Measurements from ENCODE around the gene ERGIC1. TPM values are rescaled to one million over a fixed set of nuclear protein-coding genes. Genes with fewer than 3 reads are reported as not detected.
A peak's percentile ranks its signal among the peaks of the same experiment; 100 is the strongest.

ERGIC1 gene
- total and polyA plus RNA-seq, 10 of the 15 experiments (the other 5 are each of a cell fraction or from before 2014, with no cell fraction given): 8.8 to 104 (median 76.3) TPM

DNA sequence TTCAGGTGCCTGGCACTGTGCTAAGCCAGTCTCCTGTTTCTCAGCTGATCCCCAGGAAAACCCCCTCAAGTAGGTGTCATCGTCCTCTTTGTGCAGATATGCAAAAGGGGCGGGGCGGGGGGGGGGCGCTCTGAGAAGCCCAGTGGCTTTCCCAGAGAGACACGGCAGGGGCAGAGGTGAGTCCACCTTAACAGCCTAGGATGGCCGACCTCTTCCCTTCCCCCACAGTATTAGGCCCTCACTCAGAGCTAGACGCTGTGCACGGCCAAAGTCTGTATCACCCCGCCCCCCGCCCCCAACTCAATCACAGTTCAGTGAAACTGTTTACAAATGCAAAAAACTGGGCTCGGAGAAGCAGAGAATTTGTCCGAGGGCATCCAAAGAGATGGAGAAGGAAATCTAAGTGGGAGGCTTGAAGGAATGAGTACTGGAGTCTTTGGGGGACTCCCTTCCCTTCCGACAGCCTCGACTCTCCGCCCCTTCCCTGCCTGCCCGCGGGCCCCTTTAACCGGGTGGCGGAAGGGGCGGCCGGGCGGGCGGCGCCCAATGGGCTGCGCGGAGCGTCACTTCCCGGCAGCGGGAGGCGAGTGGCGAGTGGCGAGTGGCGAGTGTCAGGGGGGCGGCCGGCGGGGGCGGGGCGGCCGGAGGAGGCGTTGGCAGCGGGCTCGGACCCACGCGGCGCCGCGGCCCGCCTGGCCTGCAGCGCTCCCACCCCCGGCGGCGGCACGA is at the start of gene ERGIC1 (continued):
- TF ChIP-seq, protein P1, sequence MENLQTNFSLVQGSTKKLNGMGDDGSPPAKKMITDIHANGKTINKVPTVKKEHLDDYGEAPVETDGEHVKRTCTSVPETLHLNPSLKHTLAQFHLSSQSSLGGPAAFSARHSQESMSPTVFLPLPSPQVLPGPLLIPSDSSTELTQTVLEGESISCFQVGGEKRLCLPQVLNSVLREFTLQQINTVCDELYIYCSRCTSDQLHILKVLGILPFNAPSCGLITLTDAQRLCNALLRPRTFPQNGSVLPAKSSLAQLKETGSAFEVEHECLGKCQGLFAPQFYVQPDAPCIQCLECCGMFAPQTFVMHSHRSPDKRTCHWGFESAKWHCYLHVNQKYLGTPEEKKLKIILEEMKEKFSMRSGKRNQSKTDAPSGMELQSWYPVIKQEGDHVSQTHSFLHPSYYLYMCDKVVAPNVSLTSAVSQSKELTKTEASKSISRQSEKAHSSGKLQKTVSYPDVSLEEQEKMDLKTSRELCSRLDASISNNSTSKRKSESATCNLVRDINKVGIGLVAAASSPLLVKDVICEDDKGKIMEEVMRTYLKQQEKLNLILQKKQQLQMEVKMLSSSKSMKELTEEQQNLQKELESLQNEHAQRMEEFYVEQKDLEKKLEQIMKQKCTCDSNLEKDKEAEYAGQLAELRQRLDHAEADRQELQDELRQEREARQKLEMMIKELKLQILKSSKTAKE (IDR thresholded peaks at IDR 0.05; ENCODE audit: low read depth, poor library complexity, severe bottlenecking): no peak
- peak in 1 of 2 experiments; percentile 83; a peak in 1 of 3 replicates for TF ChIP-seq EGR1 (IDR thresholded peaks at IDR 0.05; ENCODE audit: borderline replicate concordance in 1 of 2, low read depth in 2 of 2, low read length in 2 of 2)
- TF ChIP-seq TCF3 (IDR thresholded peaks at IDR 0.05; ENCODE audit: borderline replicate concordance, insufficient read depth, low read depth, low read length): 0 out of 2 replicates have a peak, but pooled peaks have one; percentile 10
- peak; percentile 76 for TF ChIP-seq GABPA (IDR thresholded peaks at IDR 0.05; ENCODE audit: low read depth)
- TF ChIP-seq SUPT20H (IDR thresholded peaks at IDR 0.05; ENCODE audit: borderline replicate concordance, control insufficient read depth, low read depth, low read length): no peak
- peak; percentile 62; the same call in 1 of the 2 replicates for TF ChIP-seq BACH1 (IDR thresholded peaks at IDR 0.05; ENCODE audit: borderline replicate concordance)
- TF ChIP-seq NR2F1 (conservative IDR thresholded peaks at IDR 0.05): peak; percentile 91
- no peak for TF ChIP-seq EED (IDR thresholded peaks at IDR 0.05; ENCODE audit: low read depth)
- peak; percentile 87 for TF ChIP-seq CREB1 (IDR thresholded peaks at IDR 0.05; ENCODE audit: low read depth)
- TF ChIP-seq SP1 (IDR thresholded peaks at IDR 0.05; ENCODE audit: low read depth, low read length): peak; percentile 78
- TF ChIP-seq, protein P2, sequence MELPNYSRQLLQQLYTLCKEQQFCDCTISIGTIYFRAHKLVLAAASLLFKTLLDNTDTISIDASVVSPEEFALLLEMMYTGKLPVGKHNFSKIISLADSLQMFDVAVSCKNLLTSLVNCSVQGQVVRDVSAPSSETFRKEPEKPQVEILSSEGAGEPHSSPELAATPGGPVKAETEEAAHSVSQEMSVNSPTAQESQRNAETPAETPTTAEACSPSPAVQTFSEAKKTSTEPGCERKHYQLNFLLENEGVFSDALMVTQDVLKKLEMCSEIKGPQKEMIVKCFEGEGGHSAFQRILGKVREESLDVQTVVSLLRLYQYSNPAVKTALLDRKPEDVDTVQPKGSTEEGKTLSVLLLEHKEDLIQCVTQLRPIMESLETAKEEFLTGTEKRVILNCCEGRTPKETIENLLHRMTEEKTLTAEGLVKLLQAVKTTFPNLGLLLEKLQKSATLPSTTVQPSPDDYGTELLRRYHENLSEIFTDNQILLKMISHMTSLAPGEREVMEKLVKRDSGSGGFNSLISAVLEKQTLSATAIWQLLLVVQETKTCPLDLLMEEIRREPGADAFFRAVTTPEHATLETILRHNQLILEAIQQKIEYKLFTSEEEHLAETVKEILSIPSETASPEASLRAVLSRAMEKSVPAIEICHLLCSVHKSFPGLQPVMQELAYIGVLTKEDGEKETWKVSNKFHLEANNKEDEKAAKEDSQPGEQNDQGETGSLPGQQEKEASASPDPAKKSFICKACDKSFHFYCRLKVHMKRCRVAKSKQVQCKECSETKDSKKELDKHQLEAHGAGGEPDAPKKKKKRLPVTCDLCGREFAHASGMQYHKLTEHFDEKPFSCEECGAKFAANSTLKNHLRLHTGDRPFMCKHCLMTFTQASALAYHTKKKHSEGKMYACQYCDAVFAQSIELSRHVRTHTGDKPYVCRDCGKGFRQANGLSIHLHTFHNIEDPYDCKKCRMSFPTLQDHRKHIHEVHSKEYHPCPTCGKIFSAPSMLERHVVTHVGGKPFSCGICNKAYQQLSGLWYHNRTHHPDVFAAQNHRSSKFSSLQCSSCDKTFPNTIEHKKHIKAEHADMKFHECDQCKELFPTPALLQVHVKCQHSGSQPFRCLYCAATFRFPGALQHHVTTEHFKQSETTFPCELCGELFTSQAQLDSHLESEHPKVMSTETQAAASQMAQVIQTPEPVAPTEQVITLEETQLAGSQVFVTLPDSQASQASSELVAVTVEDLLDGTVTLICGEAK (IDR thresholded peaks at IDR 0.05; ENCODE audit: borderline replicate concordance): peak; percentile 68; the same call in 1 of the 2 replicates
- peak; percentile 74 for TF ChIP-seq LARP7 (IDR thresholded peaks at IDR 0.05)
- peak; percentile 64; the same call in 1 of the 2 replicates for TF ChIP-seq IKZF1 (conservative IDR thresholded peaks at IDR 0.05)
- TF ChIP-seq RBBP5 (conservative IDR thresholded peaks at IDR 0.05): no peak
- TF ChIP-seq ZNF207 (IDR thresholded peaks at IDR 0.05; ENCODE audit: borderline replicate concordance): peak; percentile 65; the same call in 1 of the 2 replicates
- peak; percentile 69; the same call in 1 of the 2 replicates for TF ChIP-seq DPF2 (IDR thresholded peaks at IDR 0.05)
- no peak for TF ChIP-seq SMARCA5 (IDR thresholded peaks at IDR 0.05)
- no peak for TF ChIP-seq IRF3 (IDR thresholded peaks at IDR 0.05)
- TF ChIP-seq MLLT1 (IDR thresholded peaks at IDR 0.05): 0 out of 2 replicates have a peak, but pooled peaks have one; percentile 28
- TF ChIP-seq CREM (IDR thresholded peaks at IDR 0.05; ENCODE audit: low read depth): peak; percentile 65; the same call in 1 of the 2 replicates
- 0 out of 2 replicates have a peak, but pooled peaks have one; percentile 44 for TF ChIP-seq NBN (IDR thresholded peaks at IDR 0.05)
- TF ChIP-seq CHD2 (IDR thresholded peaks at IDR 0.05; ENCODE audit: borderline replicate concordance, low read depth, low read length): peak; percentile 57; the same call in 1 of the 2 replicates
